Breast epithelium (tissue), 4 donors: ENCODE measurements around the gene PPP2R5D. TPM values are rescaled to one million over a fixed set of nuclear protein-coding genes. Genes with fewer than 3 reads are reported as not detected.

Experiments
- DNase-seq, 2 donors: peaks; one replicate each; pipeline ENCODE4 v3.0.0-alpha.2; 2019; ENCODE audit warnings: low spot score in 2 of 2
- H3K27ac ChIP-seq, 2 donors: fragments of 200-600 bp; sonication (generic) in 1 of 2; one replicate each; pipeline ENCODE4 v1.5.1; 2016 to 2019; ENCODE audit warnings: mild to moderate bottlenecking in 1 of 2
- H3K27me3 ChIP-seq, 2 donors: fragments of 200-600 bp; sonication (generic) in 1 of 2; one replicate each; pipeline versions ENCODE4 v1.5.1 to v1.6.0; 2017 to 2019; ENCODE audit warnings: control low read depth in 1 of 2, mild to moderate bottlenecking in 1 of 2
- H3K36me3 ChIP-seq: fragments of 200-600 bp; one replicate; pipeline ENCODE4 v1.5.1; 2019
- H3K4me1 ChIP-seq, 2 donors: fragments of 200-600 bp; sonication (generic); one replicate each; pipeline ENCODE4 v1.5.1; 2016 to 2019; ENCODE audit warnings: control low read depth in 1 of 2
- H3K4me3 ChIP-seq, 3 donors: fragments of 200-600 bp; sonication (generic); 1 replicate in 2 of 3; 2 replicates in 1 of 3; pipeline ENCODE4 v1.5.1; 2016 to 2019; ENCODE audit warnings: mild to moderate bottlenecking in 3 of 3, moderate library complexity in 2 of 3
- H3K9me3 ChIP-seq, 2 donors: fragments of 200-600 bp; sonication (generic) in 1 of 2; one replicate each; pipeline ENCODE4 v1.5.1; 2016 to 2019; ENCODE audit warnings: control low read depth in 1 of 2
- POLR2A ChIP-seq: fragments of 450-650 bp; IDR thresholded peaks from one replicate; pipeline ENCODE4 v1.6.1; 2016; ENCODE audit warnings: antibody characterized with exemption, mild to moderate bottlenecking, moderate library complexity
- POLR2AphosphoS5 ChIP-seq, 3 donors: sonication (generic); formaldehyde crosslinking; IDR thresholded peaks; one replicate each; pipeline ENCODE4 v1.6.1; 2017; ENCODE audit warnings: antibody characterized with exemption in 3 of 3
- intact Hi-C: fragments of 100-400 bp; cut with DNase I; formaldehyde crosslinking; loops from one replicate; pipeline ENCODE4 v1.15.1; 2023; ENCODE audit warnings: low total_unique reads
- total RNA-seq, 3 donors: library from RNA; depleted of rRNA; stranded (reverse); fragments of >200 nt; gene quantifications; one replicate each; pipeline ENCODE4 v1.1.0, GENCODE V29; 2016
- TF ChIP-seq, protein P1 (sequence below), 3 donors: fragments of 450-650 bp; IDR thresholded peaks; one replicate each; pipeline ENCODE4 v1.5.1; 2016 to 2017; ENCODE audit warnings: antibody characterized with exemption in 3 of 3, mild to moderate bottlenecking in 3 of 3, moderate library complexity in 3 of 3

PPP2R5D gene
- total RNA-seq, 3 donors from 2014 or later: 25.2 to 35.6 (median 34.7) TPM

DNA sequence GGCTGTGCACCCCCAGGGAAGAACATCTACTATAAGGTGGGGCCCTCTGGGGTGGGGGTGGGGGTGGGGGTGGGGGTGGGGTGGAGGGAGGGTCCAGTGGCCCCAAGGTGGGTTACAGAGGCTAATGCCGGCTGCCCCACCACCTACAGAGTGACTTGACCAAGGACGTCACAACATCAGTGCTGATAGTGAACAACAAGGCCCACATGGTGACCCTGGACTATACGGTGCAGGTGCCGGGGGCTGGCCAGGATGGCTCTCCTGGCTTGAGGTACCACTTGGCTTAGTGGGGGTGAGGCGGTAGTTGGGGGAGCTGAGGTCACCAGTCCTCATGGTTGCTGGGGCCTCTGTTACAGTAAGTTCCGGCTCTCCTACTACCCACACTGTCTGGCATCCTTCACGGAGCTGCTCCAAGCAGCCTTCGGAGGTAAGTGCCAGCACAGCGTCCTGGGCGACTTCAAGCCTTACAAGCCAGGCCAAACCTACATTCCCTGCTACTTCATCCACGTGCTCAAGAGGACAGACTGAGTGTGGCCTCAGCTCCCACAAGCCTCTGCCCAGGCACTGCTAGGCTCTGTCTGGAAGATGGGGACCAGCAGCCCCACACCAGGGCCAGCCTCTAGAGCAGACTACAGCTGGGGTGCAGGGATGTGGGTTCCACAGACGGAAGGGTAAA lies 21.1 kb upstream of the PPP2R5D start:
- intact Hi-C loops: no loop called here
- no peak for DNase-seq

DNA sequence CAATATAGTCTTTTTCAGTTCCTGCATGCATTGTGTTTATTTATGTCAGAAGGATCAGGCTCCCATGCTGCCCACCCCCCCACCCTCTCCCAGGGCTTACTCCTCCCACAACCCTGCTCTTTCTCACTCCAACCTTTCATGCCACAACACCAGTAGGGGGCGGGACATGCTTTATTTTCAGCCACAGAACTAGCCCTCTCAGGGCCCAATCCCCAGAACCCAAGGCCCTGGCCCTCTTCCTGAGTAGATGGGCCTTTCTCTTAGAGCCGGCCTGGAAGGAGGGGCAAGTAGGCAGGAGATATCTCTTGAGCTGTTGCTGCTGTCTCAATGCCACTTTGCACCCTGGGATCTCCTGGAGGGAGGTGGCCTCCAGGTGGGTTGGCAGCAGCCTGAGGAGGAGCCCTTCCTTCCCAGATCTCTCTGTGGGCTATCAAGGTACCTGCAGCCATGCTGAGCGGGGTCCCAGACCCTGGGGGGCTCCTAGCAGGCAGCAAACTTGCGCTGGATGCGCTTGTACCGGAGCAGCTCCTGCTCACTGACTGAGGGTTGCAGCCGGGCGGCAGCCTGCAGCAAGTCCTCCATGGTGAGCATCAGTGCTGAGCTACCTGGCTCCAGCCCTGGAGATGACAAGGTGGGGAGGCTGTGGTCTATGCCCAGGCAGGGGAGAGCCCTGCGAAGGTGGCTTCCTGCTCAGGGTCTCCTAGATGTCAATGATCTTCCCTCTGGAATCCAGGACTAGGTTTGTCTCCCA lies 20.3 kb upstream of the PPP2R5D start:
- no peaks in the 10 kb centered on the region for H3K36me3 ChIP-seq
- intact Hi-C loops: no loop called here
- no peaks in the 10 kb centered on the region for H3K27me3 ChIP-seq
- no peak for DNase-seq
- no peak overlapping the region for H3K27ac ChIP-seq
- H3K4me3 ChIP-seq: no peak overlapping the region
- TF ChIP-seq POLR2AphosphoS5 (IDR thresholded peaks at IDR 0.05) (no peak), POLR2A (no peak)
- TF ChIP-seq, protein P1, sequence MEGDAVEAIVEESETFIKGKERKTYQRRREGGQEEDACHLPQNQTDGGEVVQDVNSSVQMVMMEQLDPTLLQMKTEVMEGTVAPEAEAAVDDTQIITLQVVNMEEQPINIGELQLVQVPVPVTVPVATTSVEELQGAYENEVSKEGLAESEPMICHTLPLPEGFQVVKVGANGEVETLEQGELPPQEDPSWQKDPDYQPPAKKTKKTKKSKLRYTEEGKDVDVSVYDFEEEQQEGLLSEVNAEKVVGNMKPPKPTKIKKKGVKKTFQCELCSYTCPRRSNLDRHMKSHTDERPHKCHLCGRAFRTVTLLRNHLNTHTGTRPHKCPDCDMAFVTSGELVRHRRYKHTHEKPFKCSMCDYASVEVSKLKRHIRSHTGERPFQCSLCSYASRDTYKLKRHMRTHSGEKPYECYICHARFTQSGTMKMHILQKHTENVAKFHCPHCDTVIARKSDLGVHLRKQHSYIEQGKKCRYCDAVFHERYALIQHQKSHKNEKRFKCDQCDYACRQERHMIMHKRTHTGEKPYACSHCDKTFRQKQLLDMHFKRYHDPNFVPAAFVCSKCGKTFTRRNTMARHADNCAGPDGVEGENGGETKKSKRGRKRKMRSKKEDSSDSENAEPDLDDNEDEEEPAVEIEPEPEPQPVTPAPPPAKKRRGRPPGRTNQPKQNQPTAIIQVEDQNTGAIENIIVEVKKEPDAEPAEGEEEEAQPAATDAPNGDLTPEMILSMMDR (IDR thresholded peaks at IDR 0.05): no peak
- H3K4me1 ChIP-seq: no peaks in the 10 kb centered on the region
- no peaks in the 10 kb centered on the region for H3K9me3 ChIP-seq

More for the DNA sequence above, 21.1 kb upstream of the PPP2R5D start:
- TF ChIP-seq POLR2A (no peak), POLR2AphosphoS5 (IDR thresholded peaks at IDR 0.05) (no peak)
- TF ChIP-seq, protein P1 (IDR thresholded peaks at IDR 0.05): no peak
- Histone ChIP-seq H3K9me3 (no peaks in the 10 kb centered on the region), H3K27me3 (no peaks in the 10 kb centered on the region), H3K27ac (no peak overlapping the region), H3K4me1 (no peaks in the 10 kb centered on the region), H3K36me3 (no peaks in the 10 kb centered on the region), H3K4me3 (no peak overlapping the region)

DNA sequence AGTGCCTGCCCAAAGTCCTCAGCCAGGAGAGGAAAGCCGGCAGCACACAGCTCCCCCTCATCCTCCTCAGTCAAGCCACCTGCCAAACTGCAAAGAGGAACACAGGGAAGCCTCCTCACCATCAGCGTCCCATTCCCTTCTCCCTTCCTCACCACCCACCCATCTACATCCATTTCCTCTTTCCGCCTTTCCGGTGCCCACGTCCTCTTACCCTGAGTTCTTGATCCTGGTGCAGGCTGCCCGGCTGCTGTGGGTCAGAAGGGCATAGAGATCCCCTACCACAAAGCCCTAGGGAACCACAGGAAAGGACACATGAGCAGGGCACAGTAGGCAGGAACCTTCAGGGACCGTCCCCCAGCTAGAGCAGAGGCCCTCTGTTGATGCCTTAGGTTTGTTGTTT lies 17.8 kb upstream of the PPP2R5D start:
- H3K4me3 ChIP-seq: no peak overlapping the region
- no peak for TF ChIP-seq POLR2AphosphoS5 (IDR thresholded peaks at IDR 0.05)
- no peak for TF ChIP-seq POLR2A
- TF ChIP-seq, protein P1 (IDR thresholded peaks at IDR 0.05): no peak
- H3K9me3 ChIP-seq: no peaks in the 10 kb centered on the region
- H3K27ac ChIP-seq: no peak overlapping the region
- H3K36me3 ChIP-seq: no peaks in the 10 kb centered on the region
- intact Hi-C loops: no loop called here
- DNase-seq: no peak
- no peaks in the 10 kb centered on the region for H3K27me3 ChIP-seq
- H3K4me1 ChIP-seq: no peaks in the 10 kb centered on the region

DNA sequence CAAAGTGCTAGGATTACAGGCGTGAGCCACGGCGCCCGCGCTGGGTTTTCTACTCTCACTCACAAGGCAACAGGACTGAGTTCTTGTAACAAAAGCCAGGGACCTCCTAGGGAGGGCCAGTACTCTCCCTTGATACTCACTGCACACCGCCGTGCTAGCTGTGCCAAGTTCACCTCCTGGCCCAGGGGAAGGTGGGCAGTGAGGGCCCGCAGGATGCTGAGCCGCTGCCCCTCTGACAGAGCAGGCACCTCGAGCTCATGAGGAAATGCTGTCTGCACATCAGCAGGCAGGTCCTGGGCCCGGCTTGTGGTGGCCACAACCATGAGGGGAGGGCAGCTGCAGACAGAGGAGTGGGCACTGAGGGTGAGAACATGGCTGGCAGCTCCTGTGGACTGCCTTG lies 17.1 kb upstream of the PPP2R5D start:
- Histone ChIP-seq H3K27me3 (no peaks in the 10 kb centered on the region), H3K4me1 (no peaks in the 10 kb centered on the region), H3K4me3 (no peak overlapping the region), H3K9me3 (no peaks in the 10 kb centered on the region), H3K27ac (no peak overlapping the region), H3K36me3 (no peaks in the 10 kb centered on the region)
- no peak for DNase-seq
- intact Hi-C loops: no loop called here
- no peak for TF ChIP-seq POLR2A
- TF ChIP-seq, protein P1 (IDR thresholded peaks at IDR 0.05): no peak
- no peak for TF ChIP-seq POLR2AphosphoS5 (IDR thresholded peaks at IDR 0.05)

DNA sequence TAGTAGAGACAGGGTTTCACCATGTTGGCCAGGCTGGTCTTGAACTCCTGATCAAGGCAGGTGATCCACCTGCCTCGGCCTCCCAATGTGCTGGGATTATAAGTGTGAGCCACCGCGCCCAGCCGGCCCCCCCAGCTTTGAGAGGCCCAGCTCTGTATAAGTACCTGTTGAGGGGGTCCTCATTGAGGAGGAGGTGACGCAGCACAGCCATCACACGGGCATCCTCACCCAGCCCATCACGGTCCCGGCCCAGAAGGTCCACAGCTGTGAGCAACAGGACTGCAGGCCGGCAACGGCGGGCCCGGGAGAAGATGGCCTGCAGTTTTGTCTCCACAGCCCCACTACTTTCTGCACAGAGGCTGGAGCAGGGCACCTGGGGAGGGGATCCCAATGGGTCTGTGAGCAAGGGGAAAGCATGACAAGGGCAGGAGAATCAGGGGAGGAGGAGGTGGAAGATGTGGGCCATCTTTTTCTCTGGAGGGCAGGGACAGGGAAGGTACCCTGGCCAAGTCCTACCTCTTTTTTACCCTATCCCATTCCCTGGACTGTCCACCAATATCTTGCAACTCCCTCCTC lies 16.2 kb upstream of the PPP2R5D start:
- no peak for DNase-seq
- no peaks in the 10 kb centered on the region for H3K36me3 ChIP-seq

More for the DNA sequence above, 16.2 kb upstream of the PPP2R5D start:
- Histone ChIP-seq H3K27ac (no peak overlapping the region), H3K27me3 (no peaks in the 10 kb centered on the region), H3K4me1 (no peaks in the 10 kb centered on the region), H3K9me3 (no peaks in the 10 kb centered on the region), H3K4me3 (no peak overlapping the region)
- TF ChIP-seq, protein P1 (IDR thresholded peaks at IDR 0.05): no peak
- TF ChIP-seq POLR2A (no peak), POLR2AphosphoS5 (IDR thresholded peaks at IDR 0.05) (no peak)
- intact Hi-C loops: no loop called here
